ENCODE data around the gene KRTAP19-3. TPM values are rescaled to one million over a fixed set of nuclear protein-coding genes. Genes with fewer than 3 reads are reported as not detected.
"Not testable (repeated sequence)": the region's sequence is repeated elsewhere in the genome, so short reads cannot be mapped to it uniquely, and the experiment has no call there.

KRTAP19-3 gene
- total RNA-seq, result not detected
- polyA plus RNA-seq, result not detected
- long read RNA-seq, donor 1, result 0 reads
- long read RNA-seq, donor 2, result 0 reads
- long read RNA-seq, donor 3, result 0 reads
- long read RNA-seq, donor 4, result 0 reads
- long read RNA-seq, donor 5, result 0 reads
- long read RNA-seq, donor 6, result 0 reads
- long read RNA-seq, donor 7, result 0 reads
- long read RNA-seq, donor 8, result 0 reads
- long read RNA-seq, donor 9, result 0 reads
- long read RNA-seq, donor 10, result 0 reads

DNA sequence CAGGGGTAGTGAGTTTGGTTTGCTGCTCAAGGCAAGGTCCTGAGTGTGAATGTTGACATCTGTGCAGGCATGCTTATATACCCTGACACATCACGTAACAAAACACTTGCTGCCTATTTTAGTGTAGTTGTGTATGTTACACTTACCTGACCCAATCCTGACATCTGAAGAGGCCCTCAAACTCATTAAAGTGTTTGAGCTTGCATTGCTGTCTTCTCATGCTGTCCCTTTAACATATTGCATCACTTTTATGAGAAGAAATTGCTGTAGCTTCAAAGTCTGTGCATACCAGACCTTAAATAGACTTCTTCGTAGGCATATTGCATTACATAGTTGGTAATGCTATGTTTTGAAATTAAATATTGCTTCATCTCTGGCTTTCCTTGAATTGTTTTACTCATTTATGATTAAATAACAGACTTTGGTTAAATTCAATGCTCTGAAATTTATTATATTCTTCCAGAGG, at the start of gene KRTAP19-3:
Gene KRTAP19-3 (minus strand): TSS at position 51 of the 466 bp plus-strand sequence. CDS start 56 bp downstream, outside the sequence.
- Histone ChIP-seq H3K9me3 (peaks cover 0 to 17% (median 10%) of the 10 kb centered on the region in 4 donors), H3K4me3 (no peak within 1 kb of the TSS), H3K4me1 (no peaks in the 10 kb centered on the region), H3K27me3 (no peaks in the 10 kb centered on the region), H3K27ac (no peak within 1 kb of the TSS), H3K36me3 (no peaks in the 10 kb centered on the region)
- TF ChIP-seq, protein P1, sequence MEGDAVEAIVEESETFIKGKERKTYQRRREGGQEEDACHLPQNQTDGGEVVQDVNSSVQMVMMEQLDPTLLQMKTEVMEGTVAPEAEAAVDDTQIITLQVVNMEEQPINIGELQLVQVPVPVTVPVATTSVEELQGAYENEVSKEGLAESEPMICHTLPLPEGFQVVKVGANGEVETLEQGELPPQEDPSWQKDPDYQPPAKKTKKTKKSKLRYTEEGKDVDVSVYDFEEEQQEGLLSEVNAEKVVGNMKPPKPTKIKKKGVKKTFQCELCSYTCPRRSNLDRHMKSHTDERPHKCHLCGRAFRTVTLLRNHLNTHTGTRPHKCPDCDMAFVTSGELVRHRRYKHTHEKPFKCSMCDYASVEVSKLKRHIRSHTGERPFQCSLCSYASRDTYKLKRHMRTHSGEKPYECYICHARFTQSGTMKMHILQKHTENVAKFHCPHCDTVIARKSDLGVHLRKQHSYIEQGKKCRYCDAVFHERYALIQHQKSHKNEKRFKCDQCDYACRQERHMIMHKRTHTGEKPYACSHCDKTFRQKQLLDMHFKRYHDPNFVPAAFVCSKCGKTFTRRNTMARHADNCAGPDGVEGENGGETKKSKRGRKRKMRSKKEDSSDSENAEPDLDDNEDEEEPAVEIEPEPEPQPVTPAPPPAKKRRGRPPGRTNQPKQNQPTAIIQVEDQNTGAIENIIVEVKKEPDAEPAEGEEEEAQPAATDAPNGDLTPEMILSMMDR (IDR thresholded peaks at IDR 0.05), result no peak
- TF ChIP-seq POLR2AphosphoS5 (IDR thresholded peaks at IDR 0.05) (no peak), EP300 (IDR thresholded peaks at IDR 0.05) (no peak), POLR2A (IDR thresholded peaks at IDR 0.05) (no peak)
- 80 to 92% (median 83%) methylated on average over 2 of the region's 2 CpGs for WGBS, 5 donors
- intact Hi-C loops (cut with DNase I; ENCODE audit: low total_unique reads), result no loop called here
- no peak for DNase-seq

DNA sequence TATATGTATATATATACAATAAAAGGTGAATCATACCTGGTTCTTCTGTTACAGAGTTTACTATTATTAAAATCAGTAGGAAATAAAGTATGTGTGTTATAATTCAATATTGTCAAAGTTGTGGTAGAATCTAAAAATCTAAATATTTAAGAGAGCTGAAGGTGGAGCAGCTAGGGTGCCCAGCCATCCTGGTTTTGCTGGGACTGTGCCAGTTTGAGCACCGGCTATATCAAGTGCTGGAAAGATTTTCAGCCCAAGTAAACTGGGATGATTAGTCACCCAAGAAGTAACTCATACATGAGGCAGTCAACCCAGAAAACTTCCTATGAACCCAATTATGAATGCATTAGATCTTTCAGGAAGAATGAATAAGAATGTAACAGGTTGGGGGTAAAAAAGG, 27.1 kb upstream of the KRTAP19-3 start:
- Histone ChIP-seq H3K27me3 (no peaks in the 10 kb centered on the region), H3K4me1 (no peaks in the 10 kb centered on the region)
- TF ChIP-seq EP300 (IDR thresholded peaks at IDR 0.05) (no peak), POLR2AphosphoS5 (IDR thresholded peaks at IDR 0.05) (no peak), POLR2A (IDR thresholded peaks at IDR 0.05) (no peak)
- TF ChIP-seq, protein P1 (IDR thresholded peaks at IDR 0.05), result no peak

DNA sequence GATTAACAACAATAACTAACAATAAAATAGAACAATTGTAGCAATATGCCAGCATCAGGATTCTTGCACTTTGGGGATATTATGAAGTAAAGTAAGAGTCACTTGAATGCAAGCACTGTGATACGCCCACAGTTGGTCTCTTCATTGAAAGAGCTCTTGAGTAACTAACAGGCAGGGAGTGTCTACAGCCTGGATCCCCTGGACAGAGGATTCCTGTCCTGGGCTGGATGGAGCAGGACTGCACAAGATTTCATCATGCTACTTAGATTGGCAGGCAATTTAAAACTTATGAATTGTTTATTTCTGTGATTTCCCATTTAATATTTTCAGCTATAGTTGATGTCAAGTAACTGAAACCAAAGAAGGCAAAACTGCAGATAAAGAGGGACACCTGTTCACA, 23.9 kb upstream of the KRTAP19-3 start:
- Histone ChIP-seq H3K4me3 (no peak overlapping the region), H3K27me3 (no peaks in the 10 kb centered on the region), H3K36me3 (no peaks in the 10 kb centered on the region), H3K27ac (no peak overlapping the region), H3K9me3 (no peaks in the 10 kb centered on the region), H3K4me1 (no peaks in the 10 kb centered on the region)
- intact Hi-C loops (cut with DNase I; ENCODE audit: low total_unique reads), result no loop called here
- TF ChIP-seq POLR2AphosphoS5 (IDR thresholded peaks at IDR 0.05) (no peak), POLR2A (IDR thresholded peaks at IDR 0.05) (no peak), EP300 (IDR thresholded peaks at IDR 0.05) (no peak)
- TF ChIP-seq, protein P1 (IDR thresholded peaks at IDR 0.05), result no peak
- DNase-seq, result no peak
- 75 to 90% (median 87%) methylated on average over 1 of the region's 1 CpG for WGBS, 5 donors

More for the DNA sequence above, 27.1 kb upstream of the KRTAP19-3 start:
- Histone ChIP-seq H3K9me3 (peaks cover 0 to 3% (median 0%) of the 10 kb centered on the region in 4 donors), H3K4me3 (no peak overlapping the region), H3K27ac (no peak overlapping the region), H3K36me3 (no peaks in the 10 kb centered on the region)
- no peak for DNase-seq
- intact Hi-C loops (cut with DNase I; ENCODE audit: low total_unique reads), result no loop called here
- WGBS, 5 donors, result 83 to 97% (median 94%) methylated on average over 1 of the region's 1 CpG

DNA sequence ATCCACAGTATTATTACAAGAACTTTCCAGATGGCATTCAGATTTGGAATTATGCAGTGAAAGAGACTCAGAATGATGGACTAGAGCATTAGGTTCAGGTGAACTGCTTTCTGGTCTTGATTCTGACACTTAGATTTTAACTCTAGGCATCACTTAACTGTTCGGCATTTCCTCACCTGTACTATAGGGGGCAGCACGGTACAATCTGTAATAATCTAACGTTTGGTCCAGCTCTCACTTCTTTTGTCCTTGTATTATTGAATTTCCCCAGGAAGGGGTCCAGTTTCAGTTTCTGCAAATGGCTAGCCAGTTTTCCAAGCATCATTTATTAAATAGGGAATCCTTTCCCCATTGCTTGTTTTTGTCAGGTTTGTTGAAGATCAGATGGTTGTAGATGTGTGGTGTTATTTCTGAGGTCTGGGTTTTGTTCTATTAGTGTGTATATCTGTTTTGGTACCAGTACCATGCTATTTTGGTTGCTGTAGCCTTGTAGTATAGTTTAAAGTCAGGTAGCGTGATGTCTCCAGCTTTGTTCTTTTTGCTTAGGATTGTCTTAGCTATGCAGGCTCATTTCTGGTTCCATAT, 13.9 kb upstream of the KRTAP19-3 start:
- H3K4me3 ChIP-seq; H3K4me1 ChIP-seq; H3K27me3 ChIP-seq; H3K9me3 ChIP-seq; intact Hi-C loops (cut with DNase I; ENCODE audit: low total_unique reads); H3K36me3 ChIP-seq; H3K27ac ChIP-seq: not testable (repeated sequence)
- DNase-seq, result peak in 1 of 2 donors; percentile 3
- 28 to 33% (median 29%) methylated on average over 4 of the region's 4 CpGs for WGBS, 5 donors
- TF ChIP-seq, protein P1 (IDR thresholded peaks at IDR 0.05), result peak in 1 of 7 experiments; percentile 6
